ENCODE results near the gene PRRG3.
"Not testable (repeated sequence)": the region's sequence is repeated elsewhere in the genome, so short reads cannot be mapped to it uniquely, and the experiment has no call there.

DNA sequence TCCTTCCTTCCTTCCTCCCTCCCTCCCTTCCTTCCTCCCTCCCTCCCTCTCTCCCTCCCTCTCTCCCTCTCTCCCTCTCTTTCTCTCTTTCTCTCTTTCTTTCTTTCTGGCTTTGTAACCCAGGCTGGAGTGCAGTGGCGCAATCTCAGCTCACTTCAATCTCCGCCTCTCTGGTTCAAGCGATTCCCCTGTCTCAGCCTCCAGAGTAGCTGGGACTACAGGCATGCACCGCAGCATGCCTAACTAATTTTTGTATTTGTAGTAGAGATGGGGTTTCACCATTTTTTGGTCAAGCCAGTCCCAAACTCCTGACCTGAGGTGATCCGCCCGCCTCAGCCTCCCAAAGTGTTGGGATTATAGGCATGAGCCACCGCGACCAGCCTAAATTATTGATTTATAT is 1.8 kb downstream of the PRRG3 start:
- TF ChIP-seq, protein P1, sequence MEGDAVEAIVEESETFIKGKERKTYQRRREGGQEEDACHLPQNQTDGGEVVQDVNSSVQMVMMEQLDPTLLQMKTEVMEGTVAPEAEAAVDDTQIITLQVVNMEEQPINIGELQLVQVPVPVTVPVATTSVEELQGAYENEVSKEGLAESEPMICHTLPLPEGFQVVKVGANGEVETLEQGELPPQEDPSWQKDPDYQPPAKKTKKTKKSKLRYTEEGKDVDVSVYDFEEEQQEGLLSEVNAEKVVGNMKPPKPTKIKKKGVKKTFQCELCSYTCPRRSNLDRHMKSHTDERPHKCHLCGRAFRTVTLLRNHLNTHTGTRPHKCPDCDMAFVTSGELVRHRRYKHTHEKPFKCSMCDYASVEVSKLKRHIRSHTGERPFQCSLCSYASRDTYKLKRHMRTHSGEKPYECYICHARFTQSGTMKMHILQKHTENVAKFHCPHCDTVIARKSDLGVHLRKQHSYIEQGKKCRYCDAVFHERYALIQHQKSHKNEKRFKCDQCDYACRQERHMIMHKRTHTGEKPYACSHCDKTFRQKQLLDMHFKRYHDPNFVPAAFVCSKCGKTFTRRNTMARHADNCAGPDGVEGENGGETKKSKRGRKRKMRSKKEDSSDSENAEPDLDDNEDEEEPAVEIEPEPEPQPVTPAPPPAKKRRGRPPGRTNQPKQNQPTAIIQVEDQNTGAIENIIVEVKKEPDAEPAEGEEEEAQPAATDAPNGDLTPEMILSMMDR (IDR thresholded peaks at IDR 0.05; ENCODE audit: low read length) = not testable (repeated sequence)
- TF ChIP-seq EZH2 (optimal IDR thresholded peaks at IDR 0.05; ENCODE audit: low read depth, low read length) = not testable (repeated sequence)
